H9 (cell line): ENCODE measurements around the gene AKR1E2. TPM values are rescaled to one million over a fixed set of nuclear protein-coding genes. Genes with fewer than 3 reads are reported as not detected.

Experiments
- DNase-seq: peaks from one replicate; pipeline ENCODE4 v3.0.0-alpha.2; 2017
- H2AFZ ChIP-seq: one replicate; pipeline ENCODE4 v1.6.1; 2013; ENCODE audit warnings: mild to moderate bottlenecking, low read length, control low read depth, moderate library complexity
- H2AK5ac ChIP-seq: 2 replicates; pipeline ENCODE4 v1.6.1; 2013; ENCODE audit warnings: low read length, control low read depth, mixed read lengths; ENCODE audit not compliant: insufficient read length
- H2BK120ac ChIP-seq: one replicate; pipeline ENCODE4 v1.6.1; 2013; ENCODE audit warnings: low read depth, mild to moderate bottlenecking, low read length, control low read depth, inconsistent platforms; ENCODE audit not compliant: poor library complexity, severe bottlenecking
- H2BK12ac ChIP-seq: 2 replicates; pipeline ENCODE4 v1.6.1; 2013; ENCODE audit warnings: low read length, control low read depth, mixed read lengths, low read depth; ENCODE audit not compliant: insufficient read length
- H2BK15ac ChIP-seq: 2 replicates; pipeline ENCODE4 v1.6.1; 2013; ENCODE audit warnings: low read depth, low read length, control low read depth
- H2BK20ac ChIP-seq: one replicate; pipeline ENCODE4 v1.6.1; 2013; ENCODE audit warnings: low read depth, mild to moderate bottlenecking, low read length, control low read depth, inconsistent platforms; ENCODE audit not compliant: poor library complexity, severe bottlenecking
- H2BK5ac ChIP-seq: 2 replicates; pipeline ENCODE4 v1.6.1; 2013; ENCODE audit warnings: low read length, control low read depth, mixed read lengths; ENCODE audit not compliant: insufficient read length
- H3K14ac ChIP-seq: 2 replicates; pipeline ENCODE4 v1.6.1; 2013; ENCODE audit warnings: low read length, control low read depth; ENCODE audit not compliant: insufficient read depth
- H3K18ac ChIP-seq: 2 replicates; pipeline ENCODE4 v1.6.1; 2013; ENCODE audit warnings: low read depth, mild to moderate bottlenecking, mixed read lengths, low read length, control low read depth; ENCODE audit not compliant: insufficient read length
- H3K23ac ChIP-seq: 2 replicates; pipeline ENCODE4 v1.6.1; 2013; ENCODE audit warnings: low read length, control low read depth, mixed read lengths, low read depth; ENCODE audit not compliant: insufficient read length
- H3K23me2 ChIP-seq: 2 replicates; pipeline ENCODE4 v1.6.1; 2013; ENCODE audit warnings: low read depth, mild to moderate bottlenecking, mixed read lengths, low read length, control low read depth; ENCODE audit not compliant: insufficient read length, poor library complexity, severe bottlenecking
- H3K27ac ChIP-seq: 2 replicates; pipeline ENCODE4 v1.5.1; 2013; ENCODE audit warnings: low read length, control low read depth, mixed read lengths, low read depth; ENCODE audit not compliant: insufficient read length
- H3K27me3 ChIP-seq: 2 replicates; pipeline ENCODE4 v1.6.1; 2013; ENCODE audit warnings: low read length, control low read depth, inconsistent platforms; ENCODE audit not compliant: insufficient read depth
- H3K4ac ChIP-seq: 2 replicates; pipeline ENCODE4 v1.6.1; 2013; ENCODE audit warnings: low read depth, mild to moderate bottlenecking, control low read depth, inconsistent platforms, low read length, moderate library complexity
- H3K4me1 ChIP-seq: 2 replicates; pipeline ENCODE4 v1.6.1; 2013; ENCODE audit warnings: low read length, control low read depth, inconsistent platforms; ENCODE audit not compliant: insufficient read depth
- H3K4me2 ChIP-seq: 2 replicates; pipeline ENCODE4 v1.6.1; 2013; ENCODE audit warnings: low read length, control low read depth, mixed read lengths; ENCODE audit not compliant: insufficient read length, insufficient read depth
- H3K56ac ChIP-seq: 2 replicates; pipeline ENCODE4 v1.6.1; 2013; ENCODE audit warnings: low read depth, mild to moderate bottlenecking, mixed read lengths, low read length, control low read depth; ENCODE audit not compliant: insufficient read length
- H3K79me1 ChIP-seq: 2 replicates; pipeline ENCODE4 v1.6.1; 2013; ENCODE audit warnings: low read depth, mild to moderate bottlenecking, moderate library complexity, low read length, control low read depth, inconsistent platforms; ENCODE audit not compliant: insufficient read depth, poor library complexity, severe bottlenecking
- H3K79me2 ChIP-seq: 2 replicates; pipeline ENCODE4 v1.6.1; 2013; ENCODE audit warnings: low read length, control low read depth, inconsistent platforms; ENCODE audit not compliant: insufficient read depth
- H3K9ac ChIP-seq: 2 replicates; pipeline ENCODE4 v1.6.1; 2013; ENCODE audit warnings: low read length, control low read depth, mixed read lengths; ENCODE audit not compliant: insufficient read length; ENCODE audit errors: extremely low read depth
- H3K9me3 ChIP-seq: one replicate; pipeline ENCODE4 v1.6.1; 2013; ENCODE audit warnings: low read depth, low read length, inconsistent platforms; ENCODE audit not compliant: control insufficient read depth
- H3T11ph ChIP-seq: one replicate; pipeline ENCODE4 v1.6.1; 2013; ENCODE audit warnings: mild to moderate bottlenecking, low read length, control low read depth, inconsistent platforms
- H4K20me1 ChIP-seq: one replicate; pipeline ENCODE4 v1.6.1; 2013; ENCODE audit not compliant: control insufficient read depth, insufficient read length, insufficient read depth
- H4K5ac ChIP-seq: 2 replicates; pipeline ENCODE4 v1.6.1; 2013; ENCODE audit warnings: low read depth, mild to moderate bottlenecking, mixed read lengths, low read length, control low read depth; ENCODE audit not compliant: insufficient read length
- H4K8ac ChIP-seq: replicated peaks from 2 replicates; pipeline ENCODE4 v1.6.1; 2013; ENCODE audit warnings: low read length, control low read depth, mixed read lengths, low read depth; ENCODE audit not compliant: insufficient read length
- H4K91ac ChIP-seq: 2 replicates; pipeline ENCODE4 v1.6.1; 2013; ENCODE audit warnings: low read depth, mild to moderate bottlenecking, moderate library complexity, mixed read lengths, low read length, control low read depth; ENCODE audit not compliant: insufficient read length
- H3K27ac Mint-ChIP-seq, 3 experiments: 2 replicates in 2 of 3; 3 replicates in 1 of 3; pipeline ENCODE4 v1.8.0; 2020 to 2021; ENCODE audit warnings: mixed read lengths in 3 of 3, mild to moderate bottlenecking in 1 of 3, moderate library complexity in 1 of 3
- H3K27me3 Mint-ChIP-seq: 2 replicates; pipeline ENCODE4 v1.8.0; 2021; ENCODE audit warnings: low read depth, mild to moderate bottlenecking, moderate library complexity, mixed read lengths
- H3K36me3 Mint-ChIP-seq, 3 experiments: 2 replicates in 2 of 3; 3 replicates in 1 of 3; pipeline ENCODE4 v1.8.0; 2020 to 2021; ENCODE audit warnings: low read depth in 3 of 3, mixed read lengths in 3 of 3; ENCODE audit not compliant: insufficient read depth in 1 of 3
- H3K4me1 Mint-ChIP-seq, 2 experiments: 2 replicates each; pipeline ENCODE4 v1.8.0; 2020; ENCODE audit warnings: mixed read lengths in 2 of 2
- H3K4me3 Mint-ChIP-seq, 2 experiments: 2 replicates in 1 of 2; 3 replicates in 1 of 2; pipeline ENCODE4 v1.8.0; 2020 to 2021; ENCODE audit warnings: mild to moderate bottlenecking in 2 of 2, mixed read lengths in 2 of 2, moderate library complexity in 1 of 2
- H3K9me3 Mint-ChIP-seq, 2 experiments: 2 replicates in 1 of 2; 3 replicates in 1 of 2; pipeline ENCODE4 v1.8.0; 2020; ENCODE audit warnings: mild to moderate bottlenecking in 2 of 2, mixed read lengths in 2 of 2, moderate library complexity in 1 of 2
- whole genome bisulfite sequencing: extraction: QIAGEN DNeasy Blood & Tissue Kit; methylation state at CpG from one replicate; pipeline ENCODE4 v1.1.7; 2013; ENCODE audit warnings: missing lambda C conversion rate, low lambda C conversion rate, mixed read lengths; ENCODE audit not compliant: insufficient read length; ENCODE audit errors: extremely low coverage; 5-methylcytosine and 5-hydroxymethylcytosine counted together
- total RNA-seq: library from RNA; stranded (reverse); gene quantifications from 2 replicates; pipeline ENCODE4 v1.2.1, GENCODE V29; 2021
- TF ChIP-seq, protein P1 (sequence below): fragments of 200-600 bp; sonication (generic); conservative IDR thresholded peaks from 3 replicates; pipeline ENCODE4 v1.8.0; 2021; ENCODE audit warnings: antibody characterized with exemption, mild to moderate bottlenecking

AKR1E2 gene
- total RNA-seq, 1 experiment from 2014 or later = 2.2 TPM

- Histone ChIP-seq H4K20me1 (no peaks in the 10 kb centered on the region), H4K5ac (no peak overlapping the region), H2AFZ (no peak overlapping the region), H2BK15ac (no peak overlapping the region), H3K79me2 (no peaks in the 10 kb centered on the region), H3K9me3 (no peaks in the 10 kb centered on the region), H4K91ac (no peak overlapping the region), H3K4ac (no peak overlapping the region), H4K8ac (no peak overlapping the region), H2BK120ac (no peak overlapping the region), H3K56ac (no peak overlapping the region), H3K23me2 (no peaks in the 10 kb centered on the region), H3K18ac (no peak overlapping the region), H3K4me2 (no peak overlapping the region), H2BK5ac (no peak overlapping the region), H3T11ph (no peak overlapping the region), H3K27ac (no peak overlapping the region), H2BK20ac (no peak overlapping the region), H3K23ac (no peak overlapping the region), H3K14ac (no peak overlapping the region), H3K4me1 (no peaks in the 10 kb centered on the region), H3K27me3 (no peaks in the 10 kb centered on the region), H3K9ac (no peak overlapping the region), H2BK12ac (no peak overlapping the region), H3K79me1 (no peaks in the 10 kb centered on the region), H2AK5ac (no peak overlapping the region)
- Mint-ChIP-seq H3K4me1 (no peaks in the 10 kb centered on the region), H3K27me3 (peaks cover 4% of the 10 kb centered on the region; the same call in 1 of the 2 replicates), H3K9me3 (peaks cover 6 to 53% of the 10 kb centered on the region in 2 experiments; a peak in 3 of 5 replicates), H3K4me3 (no peak overlapping the region), H3K36me3 (peaks cover 0 to 3% (median 0%) of the 10 kb centered on the region in 3 experiments; a peak in 3 of 7 replicates), H3K27ac (no peak overlapping the region)
- DNase-seq = no peak
- TF ChIP-seq, protein P1, sequence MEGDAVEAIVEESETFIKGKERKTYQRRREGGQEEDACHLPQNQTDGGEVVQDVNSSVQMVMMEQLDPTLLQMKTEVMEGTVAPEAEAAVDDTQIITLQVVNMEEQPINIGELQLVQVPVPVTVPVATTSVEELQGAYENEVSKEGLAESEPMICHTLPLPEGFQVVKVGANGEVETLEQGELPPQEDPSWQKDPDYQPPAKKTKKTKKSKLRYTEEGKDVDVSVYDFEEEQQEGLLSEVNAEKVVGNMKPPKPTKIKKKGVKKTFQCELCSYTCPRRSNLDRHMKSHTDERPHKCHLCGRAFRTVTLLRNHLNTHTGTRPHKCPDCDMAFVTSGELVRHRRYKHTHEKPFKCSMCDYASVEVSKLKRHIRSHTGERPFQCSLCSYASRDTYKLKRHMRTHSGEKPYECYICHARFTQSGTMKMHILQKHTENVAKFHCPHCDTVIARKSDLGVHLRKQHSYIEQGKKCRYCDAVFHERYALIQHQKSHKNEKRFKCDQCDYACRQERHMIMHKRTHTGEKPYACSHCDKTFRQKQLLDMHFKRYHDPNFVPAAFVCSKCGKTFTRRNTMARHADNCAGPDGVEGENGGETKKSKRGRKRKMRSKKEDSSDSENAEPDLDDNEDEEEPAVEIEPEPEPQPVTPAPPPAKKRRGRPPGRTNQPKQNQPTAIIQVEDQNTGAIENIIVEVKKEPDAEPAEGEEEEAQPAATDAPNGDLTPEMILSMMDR = no peak
- no CpG with 5 or more reads among the region's 2 CpGs for WGBS
Observed at GRCh38 chr10:4889959-4890358, 64.0 kb downstream of the AKR1E2 start.
